Measurements from ENCODE around the gene PDXP.
A peak's percentile ranks its signal among the peaks of the same experiment; 100 is the strongest.

Gene PDXP

GRCh38 chr22:37665487-37665886 lies 7.0 kb downstream of the PDXP start (continued):
- TF ChIP-seq ZNF639 (tag by site-specific recombination; IDR thresholded peaks at IDR 0.05) (no peak), ZNF610 (tag by site-specific recombination; IDR thresholded peaks at IDR 0.05; ENCODE audit: borderline replicate concordance) (no peak), KLF9 (tag by site-specific recombination; IDR thresholded peaks at IDR 0.05; ENCODE audit: low read depth) (no peak), ZBTB26 (tag by site-specific recombination; optimal IDR thresholded peaks at IDR 0.05) (no peak), BCL6B (tag by site-specific recombination; IDR thresholded peaks at IDR 0.05) (no peak), ZXDB (tag by site-specific recombination; IDR thresholded peaks at IDR 0.05) (no peak), ZNF433 (tag by site-specific recombination; IDR thresholded peaks at IDR 0.05; ENCODE audit: low read depth) (no peak)
- TF ChIP-seq, protein P1, sequence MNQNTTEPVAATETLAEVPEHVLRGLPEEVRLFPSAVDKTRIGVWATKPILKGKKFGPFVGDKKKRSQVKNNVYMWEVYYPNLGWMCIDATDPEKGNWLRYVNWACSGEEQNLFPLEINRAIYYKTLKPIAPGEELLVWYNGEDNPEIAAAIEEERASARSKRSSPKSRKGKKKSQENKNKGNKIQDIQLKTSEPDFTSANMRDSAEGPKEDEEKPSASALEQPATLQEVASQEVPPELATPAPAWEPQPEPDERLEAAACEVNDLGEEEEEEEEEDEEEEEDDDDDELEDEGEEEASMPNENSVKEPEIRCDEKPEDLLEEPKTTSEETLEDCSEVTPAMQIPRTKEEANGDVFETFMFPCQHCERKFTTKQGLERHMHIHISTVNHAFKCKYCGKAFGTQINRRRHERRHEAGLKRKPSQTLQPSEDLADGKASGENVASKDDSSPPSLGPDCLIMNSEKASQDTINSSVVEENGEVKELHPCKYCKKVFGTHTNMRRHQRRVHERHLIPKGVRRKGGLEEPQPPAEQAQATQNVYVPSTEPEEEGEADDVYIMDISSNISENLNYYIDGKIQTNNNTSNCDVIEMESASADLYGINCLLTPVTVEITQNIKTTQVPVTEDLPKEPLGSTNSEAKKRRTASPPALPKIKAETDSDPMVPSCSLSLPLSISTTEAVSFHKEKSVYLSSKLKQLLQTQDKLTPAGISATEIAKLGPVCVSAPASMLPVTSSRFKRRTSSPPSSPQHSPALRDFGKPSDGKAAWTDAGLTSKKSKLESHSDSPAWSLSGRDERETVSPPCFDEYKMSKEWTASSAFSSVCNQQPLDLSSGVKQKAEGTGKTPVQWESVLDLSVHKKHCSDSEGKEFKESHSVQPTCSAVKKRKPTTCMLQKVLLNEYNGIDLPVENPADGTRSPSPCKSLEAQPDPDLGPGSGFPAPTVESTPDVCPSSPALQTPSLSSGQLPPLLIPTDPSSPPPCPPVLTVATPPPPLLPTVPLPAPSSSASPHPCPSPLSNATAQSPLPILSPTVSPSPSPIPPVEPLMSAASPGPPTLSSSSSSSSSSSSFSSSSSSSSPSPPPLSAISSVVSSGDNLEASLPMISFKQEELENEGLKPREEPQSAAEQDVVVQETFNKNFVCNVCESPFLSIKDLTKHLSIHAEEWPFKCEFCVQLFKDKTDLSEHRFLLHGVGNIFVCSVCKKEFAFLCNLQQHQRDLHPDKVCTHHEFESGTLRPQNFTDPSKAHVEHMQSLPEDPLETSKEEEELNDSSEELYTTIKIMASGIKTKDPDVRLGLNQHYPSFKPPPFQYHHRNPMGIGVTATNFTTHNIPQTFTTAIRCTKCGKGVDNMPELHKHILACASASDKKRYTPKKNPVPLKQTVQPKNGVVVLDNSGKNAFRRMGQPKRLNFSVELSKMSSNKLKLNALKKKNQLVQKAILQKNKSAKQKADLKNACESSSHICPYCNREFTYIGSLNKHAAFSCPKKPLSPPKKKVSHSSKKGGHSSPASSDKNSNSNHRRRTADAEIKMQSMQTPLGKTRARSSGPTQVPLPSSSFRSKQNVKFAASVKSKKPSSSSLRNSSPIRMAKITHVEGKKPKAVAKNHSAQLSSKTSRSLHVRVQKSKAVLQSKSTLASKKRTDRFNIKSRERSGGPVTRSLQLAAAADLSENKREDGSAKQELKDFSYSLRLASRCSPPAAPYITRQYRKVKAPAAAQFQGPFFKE (tag by site-specific recombination; IDR thresholded peaks at IDR 0.05; ENCODE audit: borderline replicate concordance): no peak

- ChIA-PET CTCF (interaction anchor here (0.6 to 3.3 kb wide), 4 partner anchors 8 to 27 kb away, joined by 3 to 26 read pairs (median 8); no protein-coding TSS in a partner anchor), POLR2A (interaction anchor here (0.6 to 7.0 kb wide), 3 partner anchors 11 to 82 kb away, joined by 3 to 38 read pairs (median 4); partner anchors contain the start of genes NOL12 and PDXP)
- Histone ChIP-seq H3K4me3 (ENCODE audit: low read depth, low read length) (no peak overlapping the region), H3K27ac (ENCODE audit: extremely low read depth, low read depth, low read length) (no peak overlapping the region), H3K9me3 (ENCODE audit: control insufficient read depth, insufficient read depth, low read depth, low read length) (no peaks in the 10 kb centered on the region), H3K36me3 (ENCODE audit: control insufficient read depth in 2 of 2, insufficient read depth in 1 of 2, low read length in 2 of 2) (peaks cover 8 to 28% of the 10 kb centered on the region in 2 experiments; a peak in 2 of 3 replicates), H3K4me1 (ENCODE audit: control insufficient read depth, insufficient read depth, low read length) (no peaks in the 10 kb centered on the region; the same call in 1 of the 2 replicates)
- TF ChIP-seq ZSCAN16 (tag by site-specific recombination; IDR thresholded peaks at IDR 0.05) (no peak), ZBTB17 (tag by site-specific recombination; IDR thresholded peaks at IDR 0.05) (0 out of 2 replicates have a peak, but pooled peaks have one; percentile 38), PRDM10 (tag by site-specific recombination; IDR thresholded peaks at IDR 0.05) (0 out of 2 replicates have a peak, but pooled peaks have one; percentile 29)
Observed at GRCh38 chr22:37669586-37669985, 11.1 kb downstream of the PDXP start.

All from HEK293 (cell line).